Neural cell (in vitro differentiated cells): ENCODE data around the gene SEZ6L2. TPM values are rescaled to one million over a fixed set of nuclear protein-coding genes. Genes with fewer than 3 reads are reported as not detected.

Experiments
- H2AFZ ChIP-seq: fragments of 200-600, 300-800 bp; sonication (generic), shearing (Covaris generic); 2 replicates; pipeline ENCODE4 v1.6.0; 2014; ENCODE audit warnings: low read depth, mild to moderate bottlenecking, antibody characterized with exemption, low read length, moderate library complexity
- H3F3A ChIP-seq: fragments of 200-600 bp; shearing (Covaris generic); 2 replicates; pipeline ENCODE4 v1.6.1; 2016; ENCODE audit warnings: mild to moderate bottlenecking, moderate library complexity, mixed read lengths, antibody characterized with exemption, low read length; ENCODE audit not compliant: insufficient read depth, poor library complexity, severe bottlenecking
- H3K27ac ChIP-seq: fragments of 200-600, 300-800 bp; sonication (generic), shearing (Covaris generic); 2 replicates; pipeline ENCODE4 v1.5.1; 2014; ENCODE audit warnings: mild to moderate bottlenecking, low read length, moderate library complexity
- H3K27me3 ChIP-seq: fragments of 300-800, 200-600 bp; sonication (generic), shearing (Covaris generic); 2 replicates; pipeline ENCODE4 v1.6.0; 2014; ENCODE audit warnings: mild to moderate bottlenecking, low read depth, low read length, moderate library complexity; ENCODE audit not compliant: insufficient read depth
- H3K36me3 ChIP-seq: fragments of 300-800, 200-600 bp; sonication (generic), shearing (Covaris generic); 2 replicates; pipeline ENCODE4 v1.5.1; 2014; ENCODE audit warnings: mild to moderate bottlenecking, antibody characterized with exemption, low read length, moderate library complexity; ENCODE audit not compliant: insufficient read depth
- H3K4me2 ChIP-seq: fragments of 300-800, 200-600 bp; sonication (generic), shearing (Covaris generic); 2 replicates; pipeline ENCODE4 v1.6.0; 2014; ENCODE audit warnings: mild to moderate bottlenecking, low read length
- H3K4me3 ChIP-seq: fragments of 300-800, 200-600 bp; sonication (generic), shearing (Covaris generic); 2 replicates; pipeline ENCODE4 v1.5.1; 2014; ENCODE audit warnings: mild to moderate bottlenecking, low read length, moderate library complexity
- H3K79me2 ChIP-seq: fragments of 200-600 bp; shearing (Covaris generic); replicated peaks from 2 replicates; pipeline ENCODE4 v1.6.0; 2014; ENCODE audit warnings: mild to moderate bottlenecking, low read length, moderate library complexity; ENCODE audit not compliant: insufficient read depth
- H3K9ac ChIP-seq: fragments of 300-800, 200-600 bp; sonication (generic), shearing (Covaris generic); 2 replicates; pipeline ENCODE4 v1.6.1; 2016; ENCODE audit warnings: mild to moderate bottlenecking, low read length, mixed read lengths
- H3K9me2 ChIP-seq: fragments of 200-600 bp; shearing (Covaris generic); 2 replicates; pipeline ENCODE4 v1.6.1; 2016; ENCODE audit warnings: mild to moderate bottlenecking, low read length, mixed read lengths; ENCODE audit not compliant: insufficient read depth
- H3K9me3 ChIP-seq: fragments of 200-600, 300-800 bp; sonication (generic), shearing (Covaris generic); 2 replicates; pipeline ENCODE4 v1.6.1; 2016; ENCODE audit warnings: mild to moderate bottlenecking, mixed run types, low read length, moderate library complexity, mixed read lengths
- H4K20me1 ChIP-seq: fragments of 200-600 bp; shearing (Covaris generic); 2 replicates; pipeline ENCODE4 v1.6.1; 2016; ENCODE audit warnings: mild to moderate bottlenecking, mixed run types; ENCODE audit not compliant: insufficient read depth
- CTCF ChIP-seq: fragments of 450-650 bp; IDR thresholded peaks from 2 replicates; pipeline ENCODE4 v1.5.1; 2014; ENCODE audit warnings: antibody characterized with exemption, mild to moderate bottlenecking, moderate library complexity; ENCODE audit not compliant: poor library complexity, severe bottlenecking
- EP300 ChIP-seq: fragments of 450-650 bp; conservative IDR thresholded peaks from 2 replicates; pipeline ENCODE4 v1.6.1; 2014; ENCODE audit warnings: antibody characterized with exemption, mild to moderate bottlenecking, moderate library complexity; ENCODE audit not compliant: poor library complexity, severe bottlenecking
- EZH2 ChIP-seq: fragments of 200-600, 300-800 bp; shearing (Covaris generic), sonication (generic); IDR thresholded peaks from 2 replicates; pipeline ENCODE4 v1.6.1; 2014; ENCODE audit warnings: antibody characterized with exemption, low read length, borderline replicate concordance, mild to moderate bottlenecking; ENCODE audit not compliant: insufficient read depth, poor library complexity, severe bottlenecking
- MXI1 ChIP-seq: fragments of 450-650 bp; conservative IDR thresholded peaks from 2 replicates; pipeline ENCODE4 v1.6.1; 2014; ENCODE audit warnings: antibody characterized with exemption, mild to moderate bottlenecking; ENCODE audit not compliant: poor library complexity, severe bottlenecking
- POLR2AphosphoS5 ChIP-seq: IDR thresholded peaks from 2 replicates; pipeline ENCODE4 v1.6.1; 2012
- RAD21 ChIP-seq: fragments of 450-650 bp; conservative IDR thresholded peaks from 2 replicates; pipeline ENCODE4 v1.6.1; 2014; ENCODE audit warnings: antibody characterized with exemption, mild to moderate bottlenecking, moderate library complexity
- REST ChIP-seq: IDR thresholded peaks from 2 replicates; pipeline ENCODE4 v1.6.1; 2012; ENCODE audit warnings: borderline replicate concordance
- SMC3 ChIP-seq: fragments of 450-650 bp; conservative IDR thresholded peaks from 2 replicates; pipeline ENCODE4 v1.6.1; 2014; ENCODE audit warnings: antibody characterized with exemption, mild to moderate bottlenecking, moderate library complexity; ENCODE audit not compliant: poor library complexity
- TAF1 ChIP-seq: IDR thresholded peaks from 2 replicates; pipeline ENCODE4 v1.6.1; 2012; ENCODE audit warnings: low read depth
- polyA plus RNA-seq: library from polyadenylated mRNA; depleted of rRNA; stranded (reverse); fragments of >200 nt; gene quantifications from 2 replicates; pipeline ENCODE4 v1.2.3, GENCODE V29; 2014

The SEZ6L2 gene
- polyA plus RNA-seq, 1 donor from 2014 or later = 48.8 TPM

- Histone ChIP-seq H3K9ac (no peak overlapping the region), H3K27me3 (no peaks in the 10 kb centered on the region), H3K4me2 (no peak overlapping the region), H3K79me2 (peaks cover 6% of the 10 kb centered on the region), H3K27ac (no peak overlapping the region), H2AFZ (no peak overlapping the region), H3K9me3 (no peaks in the 10 kb centered on the region), H3K9me2 (no peaks in the 10 kb centered on the region), H3K36me3 (no peaks in the 10 kb centered on the region), H3F3A (no peaks in the 10 kb centered on the region), H3K4me3 (no peak overlapping the region), H4K20me1 (no peaks in the 10 kb centered on the region)
- TF ChIP-seq RAD21 = no peak
- no peak for TF ChIP-seq TAF1
- TF ChIP-seq POLR2AphosphoS5 = no peak
- no peak for TF ChIP-seq MXI1
Observed at GRCh38 chr16:29858974-29859373, 40.4 kb downstream of the SEZ6L2 start.

- peaks cover 6% of the 10 kb centered on the region for H3K79me2 ChIP-seq
- H4K20me1 ChIP-seq = no peaks in the 10 kb centered on the region
- H3K9ac ChIP-seq = no peak overlapping the region
- H3F3A ChIP-seq = no peaks in the 10 kb centered on the region
- no peak overlapping the region for H3K27ac ChIP-seq
- H3K36me3 ChIP-seq = no peaks in the 10 kb centered on the region
- no peak overlapping the region for H3K4me2 ChIP-seq
- H3K9me2 ChIP-seq = no peaks in the 10 kb centered on the region
- no peaks in the 10 kb centered on the region for H3K9me3 ChIP-seq
- H2AFZ ChIP-seq = no peak overlapping the region
- no peak overlapping the region for H3K4me3 ChIP-seq
- TF ChIP-seq EP300 (no peak), EZH2 (no peak), MXI1 (no peak), TAF1 (no peak), RAD21 (no peak), REST (no peak), POLR2AphosphoS5 (no peak), SMC3 (no peak)
- H3K27me3 ChIP-seq = no peaks in the 10 kb centered on the region
Observed at GRCh38 chr16:29858149-29858849, 41.1 kb downstream of the SEZ6L2 start.

- no peak overlapping the region for H3K4me2 ChIP-seq
- no peak overlapping the region for H3K27ac ChIP-seq
Observed at GRCh38 chr16:29857133-29857760, 42.1 kb downstream of the SEZ6L2 start.

More at GRCh38 chr16:29857133-29857760, 42.1 kb downstream of the SEZ6L2 start:
- no peaks in the 10 kb centered on the region for H3K9me3 ChIP-seq
- no peaks in the 10 kb centered on the region for H3K9me2 ChIP-seq
- H4K20me1 ChIP-seq = no peaks in the 10 kb centered on the region
- no peak for TF ChIP-seq SMC3
- TF ChIP-seq POLR2AphosphoS5 = no peak
- no peak for TF ChIP-seq MXI1
- no peak for TF ChIP-seq EP300
- TF ChIP-seq EZH2 = no peak
- no peak for TF ChIP-seq RAD21
- TF ChIP-seq CTCF = no peak
- TF ChIP-seq REST = no peak
- TF ChIP-seq TAF1 = no peak
- H3K4me3 ChIP-seq = no peak overlapping the region
- no peaks in the 10 kb centered on the region for H3F3A ChIP-seq
- H3K27me3 ChIP-seq = no peaks in the 10 kb centered on the region
- peaks cover 4% of the 10 kb centered on the region for H3K79me2 ChIP-seq
- H3K9ac ChIP-seq = no peak overlapping the region
- H2AFZ ChIP-seq = no peak overlapping the region
- H3K36me3 ChIP-seq = no peaks in the 10 kb centered on the region
